ENCODE results near the gene ARL6IP1.
"Not testable (repeated sequence)": the region's sequence is repeated elsewhere in the genome, so short reads cannot be mapped to it uniquely, and the experiment has no call there.

ARL6IP1 gene

DNA sequence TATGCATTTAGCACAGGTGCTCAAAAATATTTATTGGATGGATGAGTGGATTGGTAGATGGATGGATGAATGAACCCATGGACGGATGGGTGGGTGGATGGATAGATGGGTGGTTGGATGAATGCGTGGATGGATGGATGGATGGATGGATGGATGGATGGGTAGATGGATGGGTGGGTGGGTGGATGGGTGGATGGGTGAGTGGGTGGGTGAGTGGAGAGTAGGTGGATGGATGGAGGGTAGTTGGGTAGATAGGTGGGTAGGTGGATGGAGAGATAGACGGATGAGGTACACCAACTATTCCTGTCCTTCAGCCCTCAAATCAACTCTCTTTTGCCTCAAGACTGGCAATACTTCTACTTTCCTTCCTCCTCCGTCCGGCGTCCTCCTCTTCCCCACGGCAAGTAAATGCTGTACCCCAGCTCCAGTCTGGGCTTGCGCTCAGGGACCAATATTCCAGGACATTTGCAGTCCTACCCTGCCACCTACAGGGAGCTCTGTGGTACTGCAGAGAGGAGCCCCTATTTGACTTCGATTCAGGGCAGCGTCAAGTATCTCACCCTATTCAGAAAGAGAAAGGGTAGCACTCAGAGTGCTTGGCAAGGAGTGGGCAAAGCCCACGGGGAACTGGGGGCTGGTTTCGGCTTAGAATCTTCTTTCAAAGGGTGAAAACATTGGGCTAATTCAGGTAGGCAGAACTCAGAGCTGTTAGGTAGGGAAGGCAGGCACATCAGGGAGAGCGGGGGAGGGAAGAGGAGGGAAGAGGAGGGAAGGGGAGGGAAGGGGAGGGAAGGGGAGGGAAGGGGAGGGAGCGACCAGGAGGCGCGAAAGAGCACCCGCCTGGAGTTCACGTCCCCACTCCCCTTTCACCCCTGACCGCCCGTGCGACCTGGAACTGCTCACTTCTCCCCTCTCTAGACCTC is 41.5 kb downstream of the ARL6IP1 start:
- TF ChIP-seq, protein P1, sequence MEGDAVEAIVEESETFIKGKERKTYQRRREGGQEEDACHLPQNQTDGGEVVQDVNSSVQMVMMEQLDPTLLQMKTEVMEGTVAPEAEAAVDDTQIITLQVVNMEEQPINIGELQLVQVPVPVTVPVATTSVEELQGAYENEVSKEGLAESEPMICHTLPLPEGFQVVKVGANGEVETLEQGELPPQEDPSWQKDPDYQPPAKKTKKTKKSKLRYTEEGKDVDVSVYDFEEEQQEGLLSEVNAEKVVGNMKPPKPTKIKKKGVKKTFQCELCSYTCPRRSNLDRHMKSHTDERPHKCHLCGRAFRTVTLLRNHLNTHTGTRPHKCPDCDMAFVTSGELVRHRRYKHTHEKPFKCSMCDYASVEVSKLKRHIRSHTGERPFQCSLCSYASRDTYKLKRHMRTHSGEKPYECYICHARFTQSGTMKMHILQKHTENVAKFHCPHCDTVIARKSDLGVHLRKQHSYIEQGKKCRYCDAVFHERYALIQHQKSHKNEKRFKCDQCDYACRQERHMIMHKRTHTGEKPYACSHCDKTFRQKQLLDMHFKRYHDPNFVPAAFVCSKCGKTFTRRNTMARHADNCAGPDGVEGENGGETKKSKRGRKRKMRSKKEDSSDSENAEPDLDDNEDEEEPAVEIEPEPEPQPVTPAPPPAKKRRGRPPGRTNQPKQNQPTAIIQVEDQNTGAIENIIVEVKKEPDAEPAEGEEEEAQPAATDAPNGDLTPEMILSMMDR (IDR thresholded peaks at IDR 0.05; ENCODE audit: low read depth, low read length) = peak; percentile 23
- not testable (repeated sequence) for H3K4me3 ChIP-seq (ENCODE audit: low read depth, low read length)
- peak; percentile 28 for DNase-seq (ENCODE audit: low read depth)

DNA sequence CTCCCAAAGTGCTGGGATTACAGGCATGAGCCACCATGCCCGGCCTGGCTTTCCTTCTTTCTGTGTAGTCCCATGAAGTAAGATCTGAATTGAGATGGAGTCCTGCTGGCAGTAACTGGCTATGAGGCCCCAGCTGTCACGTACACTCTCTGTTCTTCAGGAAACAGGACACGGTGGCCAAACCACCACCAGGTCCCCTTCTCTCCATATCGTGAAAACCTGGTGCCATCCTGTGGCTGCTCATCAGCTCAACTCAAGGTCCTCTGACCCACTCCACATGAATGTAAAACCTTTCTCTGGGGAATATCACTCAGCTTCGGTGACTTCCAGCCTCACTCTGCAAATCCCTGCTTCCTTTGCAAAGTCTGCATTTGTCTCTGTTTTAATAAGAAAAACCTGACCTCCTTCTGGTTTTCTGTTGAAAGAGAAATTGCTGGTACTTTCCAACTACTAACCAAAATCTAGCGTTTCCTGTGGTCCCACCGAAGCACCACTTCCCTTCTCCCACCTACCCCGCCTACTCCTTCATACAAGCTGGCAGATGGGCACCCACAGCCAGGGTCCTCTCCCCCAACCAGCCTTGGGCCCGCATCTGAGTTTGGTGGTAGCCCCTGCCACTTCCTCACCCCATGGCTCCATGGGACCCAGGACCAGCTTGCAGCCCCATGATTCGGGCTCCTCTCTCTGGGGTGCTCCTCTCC is 43.2 kb downstream of the ARL6IP1 start:
- not testable (repeated sequence) for DNase-seq (ENCODE audit: low read depth); H3K4me3 ChIP-seq (ENCODE audit: low read depth, low read length)

DNA sequence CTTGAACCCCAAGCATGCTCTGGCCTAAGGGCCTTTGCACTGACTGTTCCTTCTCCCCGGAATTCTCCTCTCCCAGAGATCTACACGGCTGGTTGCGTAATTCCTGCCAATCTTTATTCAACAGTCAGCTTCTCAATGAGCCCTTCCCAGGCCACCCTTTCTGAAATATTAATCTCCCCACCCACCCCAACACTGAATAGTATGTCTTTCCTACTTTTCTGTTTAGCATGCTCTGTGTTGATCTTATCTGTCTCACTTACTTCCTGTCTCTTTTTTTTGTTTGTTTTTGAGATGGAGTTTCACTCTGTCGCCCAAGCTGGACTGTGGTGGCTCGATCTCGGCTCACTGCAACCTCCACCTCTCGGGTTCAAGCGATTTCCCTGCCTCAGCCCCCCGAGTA is 44.7 kb downstream of the ARL6IP1 start:
- DNase-seq (ENCODE audit: low read depth); H3K4me3 ChIP-seq (ENCODE audit: low read depth, low read length): not testable (repeated sequence)

- not testable (repeated sequence) for H3K4me3 ChIP-seq (ENCODE audit: low read depth, low read length); DNase-seq (ENCODE audit: low read depth)
Observed at GRCh38 chr16:18742870-18743269, 58.5 kb downstream of the ARL6IP1 start.

Measured in NB4 (cell line).